ENCODE data around the gene ZSWIM1. TPM values are rescaled to one million over a fixed set of nuclear protein-coding genes. Genes with fewer than 3 reads are reported as not detected.

Gene ZSWIM1
- total RNA-seq, 4 donors from 2014 or later = 5.5 to 9.9 (median 7.0) TPM

DNA sequence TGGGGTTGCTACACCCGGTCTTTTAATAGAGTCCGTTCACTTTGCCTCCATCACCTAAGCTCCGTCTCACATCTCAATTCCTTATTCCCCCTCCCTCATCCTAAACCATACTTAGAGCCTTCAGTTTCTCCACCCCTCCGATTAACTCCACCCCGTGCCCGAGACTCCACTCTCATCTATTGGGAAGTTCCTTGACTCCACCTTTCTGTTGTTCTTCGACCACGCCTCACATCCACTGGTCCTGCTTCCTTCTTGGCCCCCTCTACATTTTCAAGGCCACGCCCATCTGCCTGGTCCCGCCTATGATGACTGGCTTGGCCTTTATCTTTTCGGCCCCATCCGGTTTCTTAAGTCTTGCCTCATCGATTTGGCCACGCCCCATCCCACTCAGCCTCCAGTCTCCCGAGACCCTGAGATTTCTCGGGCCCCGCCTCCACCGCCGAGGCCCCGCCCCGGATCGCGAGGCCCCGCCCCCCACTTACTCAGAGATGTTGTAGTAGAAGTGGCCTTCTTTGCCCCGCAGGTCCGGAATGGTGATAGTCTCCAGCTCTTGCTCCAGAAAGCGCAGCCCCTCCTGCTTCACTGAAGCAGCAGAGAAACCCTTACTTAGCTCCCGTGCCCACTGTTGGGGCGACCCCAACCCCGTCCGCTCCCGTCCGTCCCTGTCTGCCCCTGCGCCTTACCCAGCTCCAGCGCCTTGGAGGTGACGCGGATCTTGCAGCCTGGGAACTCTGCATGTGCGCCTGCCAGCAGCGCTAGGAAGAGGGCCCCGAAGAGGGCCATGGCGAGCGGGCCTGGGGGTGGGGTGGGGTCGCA is 29.9 kb downstream of the ZSWIM1 start:
- ATAC-seq (ENCODE audit: low FRiP score) (peak; percentile 92), DNase-seq (ENCODE audit: low spot score) (peak; percentile 99)
- TF ChIP-seq, protein P1, sequence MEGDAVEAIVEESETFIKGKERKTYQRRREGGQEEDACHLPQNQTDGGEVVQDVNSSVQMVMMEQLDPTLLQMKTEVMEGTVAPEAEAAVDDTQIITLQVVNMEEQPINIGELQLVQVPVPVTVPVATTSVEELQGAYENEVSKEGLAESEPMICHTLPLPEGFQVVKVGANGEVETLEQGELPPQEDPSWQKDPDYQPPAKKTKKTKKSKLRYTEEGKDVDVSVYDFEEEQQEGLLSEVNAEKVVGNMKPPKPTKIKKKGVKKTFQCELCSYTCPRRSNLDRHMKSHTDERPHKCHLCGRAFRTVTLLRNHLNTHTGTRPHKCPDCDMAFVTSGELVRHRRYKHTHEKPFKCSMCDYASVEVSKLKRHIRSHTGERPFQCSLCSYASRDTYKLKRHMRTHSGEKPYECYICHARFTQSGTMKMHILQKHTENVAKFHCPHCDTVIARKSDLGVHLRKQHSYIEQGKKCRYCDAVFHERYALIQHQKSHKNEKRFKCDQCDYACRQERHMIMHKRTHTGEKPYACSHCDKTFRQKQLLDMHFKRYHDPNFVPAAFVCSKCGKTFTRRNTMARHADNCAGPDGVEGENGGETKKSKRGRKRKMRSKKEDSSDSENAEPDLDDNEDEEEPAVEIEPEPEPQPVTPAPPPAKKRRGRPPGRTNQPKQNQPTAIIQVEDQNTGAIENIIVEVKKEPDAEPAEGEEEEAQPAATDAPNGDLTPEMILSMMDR (IDR thresholded peaks at IDR 0.05) = no peak

DNA sequence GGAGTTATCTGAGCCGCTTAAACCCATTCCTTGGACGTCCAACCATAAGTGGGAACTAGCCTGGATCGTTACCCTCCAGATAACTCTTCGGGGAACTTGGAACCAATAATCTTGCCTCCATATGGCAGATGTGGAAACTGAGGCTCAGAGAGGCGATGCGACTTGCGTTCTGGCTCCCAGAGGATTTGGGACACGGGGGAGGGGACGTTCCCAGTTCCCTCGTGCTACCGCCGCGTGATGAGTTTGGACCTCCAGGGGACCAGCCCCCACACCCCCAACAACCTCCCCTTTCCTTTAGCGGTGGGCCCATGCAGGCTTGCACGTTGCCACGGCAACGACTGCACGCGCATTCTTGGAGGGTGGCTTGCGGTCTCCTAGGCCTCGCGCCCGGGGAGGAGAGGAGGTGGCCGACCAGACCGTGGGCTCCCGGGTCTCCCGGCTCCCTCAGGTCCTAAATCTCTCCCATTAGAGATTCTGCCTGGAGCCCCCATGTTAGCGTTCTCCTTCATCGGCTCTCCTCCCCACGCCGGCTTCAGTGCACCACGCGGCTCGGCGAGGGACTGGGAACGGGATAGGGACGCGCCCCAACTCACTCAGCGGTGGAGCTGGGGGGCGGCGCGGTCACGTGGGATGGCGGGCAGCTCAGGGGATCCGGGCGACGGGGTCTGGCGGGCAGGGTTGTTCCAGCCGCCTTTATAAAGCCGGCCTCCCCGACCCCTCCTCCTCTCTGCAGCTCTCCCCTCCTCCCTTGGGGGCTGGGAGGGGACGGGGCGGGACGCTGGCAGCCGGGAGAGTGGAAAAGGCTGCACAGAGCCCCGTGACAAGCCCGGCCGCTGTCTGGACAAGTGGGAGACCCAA is 30.7 kb downstream of the ZSWIM1 start, which contains the start of gene PLTP:
TSS of gene PLTP (minus strand) at position 670 of the 858 bp plus-strand sequence. CDS start 703 bp downstream, outside the sequence.
- DNase-seq (ENCODE audit: low spot score) = no peak
- peak; percentile 33 for ATAC-seq (ENCODE audit: low FRiP score)
- TF ChIP-seq, protein P1 (IDR thresholded peaks at IDR 0.05) = no peak

DNA sequence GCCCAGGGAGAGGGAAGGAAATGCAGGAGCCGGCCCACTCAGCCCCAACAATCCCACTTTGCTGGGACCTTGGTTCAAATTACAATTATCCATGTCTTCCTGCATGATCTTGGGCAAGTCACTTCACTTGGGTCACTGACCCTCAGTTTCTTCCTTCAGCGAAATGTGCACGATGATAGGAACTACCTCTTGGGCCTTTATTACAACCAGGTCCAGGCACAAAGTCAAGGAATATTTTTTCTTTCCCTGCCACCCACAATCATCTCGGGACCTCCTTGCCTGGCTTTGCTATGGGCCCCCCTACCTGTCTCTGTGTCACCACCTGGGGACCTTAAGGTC is 31.3 kb downstream of the ZSWIM1 start:
- no peak for DNase-seq (ENCODE audit: low spot score)
- TF ChIP-seq, protein P1 (IDR thresholded peaks at IDR 0.05) = no peak
- ATAC-seq (ENCODE audit: low FRiP score) = no peak

DNA sequence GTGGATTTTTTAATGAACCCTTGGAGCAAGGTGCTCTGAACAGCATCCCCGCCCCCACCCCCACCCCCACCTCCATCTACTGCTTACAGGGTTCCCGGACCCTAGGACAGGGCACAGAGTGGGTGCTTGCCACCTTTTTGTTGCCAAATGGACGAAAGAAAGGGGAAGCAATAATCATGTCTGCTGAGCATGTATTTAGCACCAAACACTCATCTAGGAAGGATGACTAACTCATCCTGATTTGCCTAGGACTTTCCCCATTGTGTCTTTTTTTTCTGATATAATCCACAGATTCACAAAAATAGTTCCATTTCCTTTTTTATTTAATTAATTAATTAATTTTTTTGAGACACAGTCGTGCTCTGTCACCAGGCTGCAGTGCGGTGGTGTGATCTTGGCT is 32.1 kb downstream of the ZSWIM1 start:
- TF ChIP-seq, protein P1 (IDR thresholded peaks at IDR 0.05) = no peak
- ATAC-seq (ENCODE audit: low FRiP score) (no peak), DNase-seq (ENCODE audit: low spot score) (no peak)

DNA sequence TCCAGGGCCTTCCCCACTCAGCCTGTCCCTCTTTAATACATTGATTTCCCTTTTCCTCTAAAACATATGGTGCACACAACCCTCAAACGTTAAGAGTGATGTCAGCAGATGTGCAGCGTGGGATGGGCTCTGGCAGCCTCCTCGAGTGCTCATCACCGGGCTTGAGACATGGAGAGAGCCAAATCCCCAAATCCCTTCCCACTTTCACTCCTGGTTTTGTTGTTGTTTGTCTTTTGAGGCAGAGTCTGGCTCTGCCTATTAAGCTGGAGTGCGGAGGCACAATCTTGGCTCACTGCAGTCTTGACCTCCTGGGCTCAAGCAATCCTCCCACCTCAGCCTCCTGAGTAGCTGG is 36.7 kb downstream of the ZSWIM1 start:
- ATAC-seq (ENCODE audit: low FRiP score) (peak; percentile 24), DNase-seq (ENCODE audit: low spot score) (no peak)
- TF ChIP-seq, protein P1 (IDR thresholded peaks at IDR 0.05) = no peak

DNA sequence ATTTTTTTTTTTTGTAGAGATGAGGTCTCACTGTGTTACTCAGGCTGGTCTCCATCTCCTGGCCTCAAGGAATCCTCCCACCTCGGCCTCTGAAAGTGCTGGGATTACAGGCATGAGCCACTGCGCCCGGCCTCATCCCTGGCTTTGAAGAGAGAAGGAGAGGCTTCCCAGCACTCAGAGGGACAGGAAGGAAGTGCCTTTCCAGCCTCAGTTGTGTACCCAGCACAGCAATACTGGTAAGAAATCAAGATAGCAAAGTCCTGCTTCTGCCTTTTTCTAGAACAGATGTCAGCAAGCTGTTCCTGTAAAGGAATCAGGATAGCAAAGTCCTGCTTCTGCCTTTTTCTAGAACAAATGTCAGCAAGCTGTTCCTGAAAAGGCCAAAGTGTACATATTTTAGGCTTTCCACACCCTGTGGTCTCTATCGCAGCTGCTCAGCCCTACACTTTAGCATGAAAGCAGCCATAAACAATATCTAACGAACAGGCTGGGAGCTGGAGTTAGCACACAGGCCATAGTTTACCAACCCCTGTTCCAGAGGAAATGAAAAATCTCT is 37.2 kb downstream of the ZSWIM1 start:
- no peak for ATAC-seq (ENCODE audit: low FRiP score)
- DNase-seq (ENCODE audit: low spot score) = no peak

More for the DNA sequence above, 37.2 kb downstream of the ZSWIM1 start:
- TF ChIP-seq, protein P1 (IDR thresholded peaks at IDR 0.05) = no peak
